GM12878 (cell line): Measurements from ENCODE around the gene DPP6. TPM values are rescaled to one million over a fixed set of nuclear protein-coding genes. Genes with fewer than 3 reads are reported as not detected.

ENCODE experiments used
- ATAC-seq: fragments of 200-7000 bp; cut with Tn5 transposase; 3 replicates; pipeline ENCODE4 v1.9.1; 2020; ENCODE audit warnings: mild to moderate bottlenecking, moderate library complexity
- BruUV-seq: library from RNA; stranded (reverse); fragments of 400-500 nt; replicated peaks from 2 replicates; lab custom pipeline; 2021; lab: Mats Ljungman, UMichigan
- CTCF ChIA-PET: fragments of 300-600 bp; sonication (Branson Sonifier 250); formaldehyde crosslinking; extraction: SDS; loops from one replicate; lab custom pipeline; 2021; ENCODE audit warnings: inconsistent platforms; lab: Yijun Ruan, JAX
- POLR2A ChIA-PET: fragments of 350-600 bp; formaldehyde crosslinking; extraction: SDS; loops from one replicate; lab custom pipeline; 2021; ENCODE audit warnings: inconsistent platforms; lab: Charles Lee
- RAD21 ChIA-PET: fragments of 300-600 bp; sonication (Branson Sonifier 250); formaldehyde crosslinking; loops from one replicate; lab custom pipeline; 2023; ENCODE audit warnings: antibody characterized with exemption; ENCODE audit not compliant: unreplicated experiment; lab: Charles Lee
- SMC1A ChIA-PET: fragments of 300-600 bp; sonication (Branson Sonifier 250); formaldehyde crosslinking; loops from one replicate; lab custom pipeline; 2023; ENCODE audit not compliant: unreplicated experiment, uncharacterized antibody; lab: Charles Lee
- DNase-seq: peaks from one replicate; pipeline ENCODE4 v3.0.0-alpha.2; 2011; ENCODE audit warnings: low read depth, low spot score
- FAIRE-seq: peaks from 3 replicates; lab custom pipeline; 2011; peaks lifted over from hg19 to GRCh38; lab: Jason Lieb, UNC
- H2AFZ ChIP-seq: 2 replicates; pipeline ENCODE4 v1.6.0; 2011; ENCODE audit warnings: low read depth, low read length, control low read depth; ENCODE audit not compliant: control insufficient read depth
- H3K27ac ChIP-seq: 2 replicates; pipeline ENCODE4 v1.5.1; 2011; ENCODE audit warnings: control low read depth; ENCODE audit not compliant: control insufficient read depth, insufficient read depth
- H3K27me3 ChIP-seq, 2 experiments: replicated peaks in 1 of 2; 2 replicates each; pipeline versions ENCODE4 v1.6.0 to v1.6.1; 2011; ENCODE audit warnings: low read length in 1 of 2; ENCODE audit not compliant: control insufficient read depth in 2 of 2, insufficient read depth in 2 of 2
- H3K36me3 ChIP-seq, 2 experiments: 2 replicates each; pipeline ENCODE4 v1.5.1; 2011; ENCODE audit warnings: low read length in 1 of 2; ENCODE audit not compliant: control insufficient read depth in 2 of 2, insufficient read depth in 2 of 2
- H3K4me1 ChIP-seq: 2 replicates; pipeline ENCODE4 v1.6.1; 2011; ENCODE audit warnings: mild to moderate bottlenecking, low read length, moderate library complexity, mixed read lengths; ENCODE audit not compliant: control insufficient read depth, insufficient read depth
- H3K4me2 ChIP-seq: 2 replicates; pipeline ENCODE4 v1.6.0; 2011; ENCODE audit warnings: control low read depth; ENCODE audit not compliant: control insufficient read depth, insufficient read depth
- H3K4me3 ChIP-seq: fragments of 200-600 bp; sonication (generic); 2 replicates; pipeline ENCODE4 v1.5.1; 2016
- H3K79me2 ChIP-seq: 2 replicates; pipeline ENCODE4 v1.6.0; 2011; ENCODE audit warnings: low read length; ENCODE audit not compliant: control insufficient read depth, insufficient read depth
- H3K9ac ChIP-seq: 2 replicates; pipeline ENCODE4 v1.8.0; 2011; ENCODE audit warnings: low read length, control low read depth, mixed read lengths; ENCODE audit not compliant: control insufficient read depth, insufficient read depth
- H3K9me3 ChIP-seq: replicated peaks from 3 replicates; pipeline ENCODE4 v1.5.1; 2011; ENCODE audit warnings: mild to moderate bottlenecking, low read length; ENCODE audit not compliant: control insufficient read depth, insufficient read depth
- H4K20me1 ChIP-seq: 2 replicates; pipeline ENCODE4 v1.6.0; 2011; ENCODE audit not compliant: control insufficient read depth, insufficient read depth
- MTA2 ChIP-seq: fragments of 450-650 bp; IDR thresholded peaks from 2 replicates; pipeline ENCODE4 v1.6.1; 2016; ENCODE audit warnings: low read depth, mild to moderate bottlenecking, moderate library complexity
- NR2C2 ChIP-seq: IDR thresholded peaks from 2 replicates; pipeline ENCODE4 v1.6.1; 2011; ENCODE audit warnings: borderline replicate concordance, low read depth; ENCODE audit not compliant: control insufficient read depth, insufficient read length
- RELA ChIP-seq: fragments of 450-650 bp; IDR thresholded peaks from 2 replicates; pipeline ENCODE4 v1.8.0; 2014; ENCODE audit warnings: borderline replicate concordance; ENCODE audit not compliant: partially characterized antibody
- RFX5 ChIP-seq: IDR thresholded peaks from 2 replicates; pipeline ENCODE4 v1.6.1; 2011; ENCODE audit warnings: low read depth, low read length, improper control_type of control experiment
- WGBS: methylation state at CpG from one replicate; pipeline ENCODE4 v1.1.6; 2016; ENCODE audit warnings: low lambda C conversion rate; ENCODE audit not compliant: insufficient replicate concordance, insufficient coverage; ENCODE audit errors: missing lambda C conversion rate; 5-methylcytosine and 5-hydroxymethylcytosine counted together
- in situ Hi-C: fragments of 300-500 bp; cut with MboI; formaldehyde crosslinking; loops from 9 replicates; pipeline ENCODE4 v1.14.3; 2018; ENCODE audit warnings: mixed read lengths
- intact Hi-C: fragments of 100-400 bp; cut with micrococcal nuclease; formaldehyde crosslinking; loops from one replicate; pipeline ENCODE4 v1.14.2; 2022; ENCODE audit not compliant: unreplicated experiment
- polyA plus RNA-seq, 11 experiments: library from polyadenylated mRNA; depleted of rRNA in 4 of 11; unstranded in 6 of 11; stranded (reverse) in 5 of 11; fragments of >200 nt; fragmentation: Nextera tagmentation in 4 of 11; fragmentation: Illumina TruSeq in 1 of 11; extraction: Ambion mirVana in 4 of 11; extraction: Trizol in 1 of 11; gene quantifications; 1 replicate in 1 of 11; 2 replicates in 10 of 11; pipeline versions ENCODE4 v1.2.1 to v1.2.3, GENCODE V29; 2011 to 2016; ENCODE audit warnings: inconsistent platforms in 2 of 11, missing spikeins in 2 of 11, low read depth in 1 of 11
- total RNA-seq, 4 experiments: library from RNA; depleted of rRNA in 3 of 4; stranded (reverse); fragments of >200 nt in 3 of 4; fragmentation: Illumina TruSeq in 1 of 4; extraction: Trizol in 1 of 4; gene quantifications; 2 replicates each; pipeline versions ENCODE4 v1.2.1 to v1.2.3, GENCODE V29; 2013 to 2021
- TF ChIP-seq, protein P1 (sequence below): fragments of 450-650 bp; IDR thresholded peaks from 2 replicates; pipeline ENCODE4 v1.6.1; 2016; ENCODE audit warnings: mild to moderate bottlenecking, moderate library complexity, borderline replicate concordance
- TF ChIP-seq, protein P2 (sequence below), 3 experiments: IDR thresholded peaks in 2 of 3; conservative IDR thresholded peaks in 1 of 3; 2 replicates each; pipeline ENCODE4 v1.5.1; 2011; ENCODE audit warnings: low read depth in 3 of 3, low read length in 3 of 3, mild to moderate bottlenecking in 3 of 3, control low read depth in 2 of 3, moderate library complexity in 2 of 3, inconsistent platforms in 1 of 3, mixed read lengths in 1 of 3; ENCODE audit not compliant: control insufficient read depth in 2 of 3, insufficient read depth in 1 of 3; ENCODE audit errors: extremely low read depth in 1 of 3
- TF ChIP-seq, protein P3 (sequence below): fragments of 450-650 bp; conservative IDR thresholded peaks from 2 replicates; pipeline ENCODE4 v1.6.1; 2017; ENCODE audit warnings: mild to moderate bottlenecking, moderate library complexity

The DPP6 gene
- total and polyA plus RNA-seq, 10 of the 15 experiments (the other 5 are each of a cell fraction or from before 2014, with no cell fraction given) = not detected

- RAD21 ChIA-PET = no interaction called here
- H3K79me2 ChIP-seq = no peaks in the 10 kb centered on the region
- intact Hi-C loops (no loop called here), in situ Hi-C loops (no loop called here)
- H4K20me1 ChIP-seq = no peaks in the 10 kb centered on the region
- H3K4me2 ChIP-seq = no peak overlapping the region
- no peaks in the 10 kb centered on the region for H3K36me3 ChIP-seq
- TF ChIP-seq, protein P1, sequence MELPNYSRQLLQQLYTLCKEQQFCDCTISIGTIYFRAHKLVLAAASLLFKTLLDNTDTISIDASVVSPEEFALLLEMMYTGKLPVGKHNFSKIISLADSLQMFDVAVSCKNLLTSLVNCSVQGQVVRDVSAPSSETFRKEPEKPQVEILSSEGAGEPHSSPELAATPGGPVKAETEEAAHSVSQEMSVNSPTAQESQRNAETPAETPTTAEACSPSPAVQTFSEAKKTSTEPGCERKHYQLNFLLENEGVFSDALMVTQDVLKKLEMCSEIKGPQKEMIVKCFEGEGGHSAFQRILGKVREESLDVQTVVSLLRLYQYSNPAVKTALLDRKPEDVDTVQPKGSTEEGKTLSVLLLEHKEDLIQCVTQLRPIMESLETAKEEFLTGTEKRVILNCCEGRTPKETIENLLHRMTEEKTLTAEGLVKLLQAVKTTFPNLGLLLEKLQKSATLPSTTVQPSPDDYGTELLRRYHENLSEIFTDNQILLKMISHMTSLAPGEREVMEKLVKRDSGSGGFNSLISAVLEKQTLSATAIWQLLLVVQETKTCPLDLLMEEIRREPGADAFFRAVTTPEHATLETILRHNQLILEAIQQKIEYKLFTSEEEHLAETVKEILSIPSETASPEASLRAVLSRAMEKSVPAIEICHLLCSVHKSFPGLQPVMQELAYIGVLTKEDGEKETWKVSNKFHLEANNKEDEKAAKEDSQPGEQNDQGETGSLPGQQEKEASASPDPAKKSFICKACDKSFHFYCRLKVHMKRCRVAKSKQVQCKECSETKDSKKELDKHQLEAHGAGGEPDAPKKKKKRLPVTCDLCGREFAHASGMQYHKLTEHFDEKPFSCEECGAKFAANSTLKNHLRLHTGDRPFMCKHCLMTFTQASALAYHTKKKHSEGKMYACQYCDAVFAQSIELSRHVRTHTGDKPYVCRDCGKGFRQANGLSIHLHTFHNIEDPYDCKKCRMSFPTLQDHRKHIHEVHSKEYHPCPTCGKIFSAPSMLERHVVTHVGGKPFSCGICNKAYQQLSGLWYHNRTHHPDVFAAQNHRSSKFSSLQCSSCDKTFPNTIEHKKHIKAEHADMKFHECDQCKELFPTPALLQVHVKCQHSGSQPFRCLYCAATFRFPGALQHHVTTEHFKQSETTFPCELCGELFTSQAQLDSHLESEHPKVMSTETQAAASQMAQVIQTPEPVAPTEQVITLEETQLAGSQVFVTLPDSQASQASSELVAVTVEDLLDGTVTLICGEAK = no peak
- TF ChIP-seq RELA (no peak), NR2C2 (no peak), MTA2 (no peak), RFX5 (no peak)
- TF ChIP-seq, protein P2, sequence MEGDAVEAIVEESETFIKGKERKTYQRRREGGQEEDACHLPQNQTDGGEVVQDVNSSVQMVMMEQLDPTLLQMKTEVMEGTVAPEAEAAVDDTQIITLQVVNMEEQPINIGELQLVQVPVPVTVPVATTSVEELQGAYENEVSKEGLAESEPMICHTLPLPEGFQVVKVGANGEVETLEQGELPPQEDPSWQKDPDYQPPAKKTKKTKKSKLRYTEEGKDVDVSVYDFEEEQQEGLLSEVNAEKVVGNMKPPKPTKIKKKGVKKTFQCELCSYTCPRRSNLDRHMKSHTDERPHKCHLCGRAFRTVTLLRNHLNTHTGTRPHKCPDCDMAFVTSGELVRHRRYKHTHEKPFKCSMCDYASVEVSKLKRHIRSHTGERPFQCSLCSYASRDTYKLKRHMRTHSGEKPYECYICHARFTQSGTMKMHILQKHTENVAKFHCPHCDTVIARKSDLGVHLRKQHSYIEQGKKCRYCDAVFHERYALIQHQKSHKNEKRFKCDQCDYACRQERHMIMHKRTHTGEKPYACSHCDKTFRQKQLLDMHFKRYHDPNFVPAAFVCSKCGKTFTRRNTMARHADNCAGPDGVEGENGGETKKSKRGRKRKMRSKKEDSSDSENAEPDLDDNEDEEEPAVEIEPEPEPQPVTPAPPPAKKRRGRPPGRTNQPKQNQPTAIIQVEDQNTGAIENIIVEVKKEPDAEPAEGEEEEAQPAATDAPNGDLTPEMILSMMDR (IDR thresholded peaks at IDR 0.05 in 2 of 3, conservative IDR thresholded peaks at IDR 0.05 in 1 of 3; ENCODE audit: control insufficient read depth in 2 of 3, extremely low read depth in 1 of 3, insufficient read depth in 1 of 3, low read depth in 3 of 3, low read length in 3 of 3) = no peak
- TF ChIP-seq, protein P3, sequence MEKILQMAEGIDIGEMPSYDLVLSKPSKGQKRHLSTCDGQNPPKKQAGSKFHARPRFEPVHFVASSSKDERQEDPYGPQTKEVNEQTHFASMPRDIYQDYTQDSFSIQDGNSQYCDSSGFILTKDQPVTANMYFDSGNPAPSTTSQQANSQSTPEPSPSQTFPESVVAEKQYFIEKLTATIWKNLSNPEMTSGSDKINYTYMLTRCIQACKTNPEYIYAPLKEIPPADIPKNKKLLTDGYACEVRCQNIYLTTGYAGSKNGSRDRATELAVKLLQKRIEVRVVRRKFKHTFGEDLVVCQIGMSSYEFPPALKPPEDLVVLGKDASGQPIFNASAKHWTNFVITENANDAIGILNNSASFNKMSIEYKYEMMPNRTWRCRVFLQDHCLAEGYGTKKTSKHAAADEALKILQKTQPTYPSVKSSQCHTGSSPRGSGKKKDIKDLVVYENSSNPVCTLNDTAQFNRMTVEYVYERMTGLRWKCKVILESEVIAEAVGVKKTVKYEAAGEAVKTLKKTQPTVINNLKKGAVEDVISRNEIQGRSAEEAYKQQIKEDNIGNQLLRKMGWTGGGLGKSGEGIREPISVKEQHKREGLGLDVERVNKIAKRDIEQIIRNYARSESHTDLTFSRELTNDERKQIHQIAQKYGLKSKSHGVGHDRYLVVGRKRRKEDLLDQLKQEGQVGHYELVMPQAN = no peak
- H3K4me3 ChIP-seq = no peak overlapping the region
- no TSS peak for BruUV-seq
- 25% methylated on average over 8 of the region's 8 CpGs for WGBS
- CTCF ChIA-PET = no interaction called here
- H2AFZ ChIP-seq = no peak overlapping the region
- no peak overlapping the region for H3K27ac ChIP-seq
- ATAC-seq = no peak
- H3K9ac ChIP-seq = no peak overlapping the region
- H3K27me3 ChIP-seq = no peaks in the 10 kb centered on the region
- H3K4me1 ChIP-seq = no peaks in the 10 kb centered on the region
- POLR2A ChIA-PET = no interaction called here
- H3K9me3 ChIP-seq = no peaks in the 10 kb centered on the region; the same call in 2 of the 3 replicates
- SMC1A ChIA-PET = no interaction called here
- no peak for DNase-seq
- FAIRE-seq = no peak
Observed at GRCh38 chr7:154287356-154287755, 235.2 kb downstream of the DPP6 start.
